ENCODE results near the gene C14orf93. TPM values are rescaled to one million over a fixed set of nuclear protein-coding genes. Genes with fewer than 3 reads are reported as not detected.

C14orf93 gene
- total RNA-seq, 1 experiment from 2014 or later, result 8.2 TPM

DNA sequence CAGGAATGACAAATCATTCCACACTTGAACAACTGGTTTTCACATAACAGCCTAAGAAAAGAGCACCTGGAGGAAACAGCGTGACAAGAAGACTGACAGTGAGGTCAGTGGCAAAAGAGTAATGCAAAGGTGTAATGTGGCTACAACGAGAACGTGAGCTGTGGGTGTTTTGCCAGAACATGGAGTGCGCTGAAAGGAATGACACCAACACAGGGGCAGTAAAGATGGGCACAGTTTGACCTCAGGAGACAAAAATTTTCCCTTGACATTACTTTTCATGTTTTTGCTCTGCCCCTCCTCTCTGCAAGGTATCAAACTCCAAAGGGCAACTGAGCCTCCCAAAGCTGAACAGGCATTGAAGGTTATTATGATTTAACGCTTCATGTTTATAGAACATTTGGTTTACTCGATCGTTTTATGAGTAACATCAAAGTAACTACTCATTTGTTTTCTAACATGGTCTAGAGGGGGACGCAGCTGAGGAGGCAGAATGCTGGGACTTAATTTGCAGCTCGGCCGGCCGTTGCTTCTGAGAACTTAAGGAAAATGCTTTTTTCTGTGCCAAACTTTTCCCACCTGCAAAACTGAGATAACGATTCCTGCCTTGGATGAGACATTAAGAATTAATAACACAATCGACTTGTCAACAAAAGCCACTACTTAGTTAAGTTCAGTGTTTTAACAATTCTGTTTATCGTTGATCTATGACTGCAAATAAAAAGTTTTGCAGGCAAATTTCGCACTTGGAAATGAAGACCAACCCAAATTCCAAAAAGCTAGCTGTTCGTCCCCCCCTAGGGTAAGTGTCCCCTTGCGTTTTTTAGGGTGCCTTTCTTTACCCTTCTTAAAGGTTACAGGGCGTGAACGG is 54.0 kb downstream of the C14orf93 start:
- Histone ChIP-seq H3K23ac (ENCODE audit: insufficient read length, low read depth, low read length) (no peak overlapping the region), H3K9ac (ENCODE audit: extremely low read depth, insufficient read length, low read length) (peak overlapping the region; percentile 71), H3K27me3 (ENCODE audit: insufficient read depth, low read length) (no peaks in the 10 kb centered on the region), H3T11ph (ENCODE audit: low read length) (no peak overlapping the region), H2BK20ac (ENCODE audit: low read depth, low read length, poor library complexity, severe bottlenecking) (no peak overlapping the region), H2BK5ac (ENCODE audit: insufficient read length, low read length) (no peak overlapping the region), H4K5ac (ENCODE audit: insufficient read length, low read depth, low read length) (no peak overlapping the region), H3K4me1 (ENCODE audit: insufficient read depth, low read length) (0 out of 2 replicates have a peak, but pooled peaks cover 2% of the 10 kb centered on the region), H3K79me1 (ENCODE audit: insufficient read depth, low read depth, low read length, poor library complexity, severe bottlenecking) (no peaks in the 10 kb centered on the region), H3K4ac (ENCODE audit: low read depth, low read length) (no peak overlapping the region), H3K23me2 (ENCODE audit: insufficient read length, low read depth, low read length, poor library complexity, severe bottlenecking) (peaks cover 3% of the 10 kb centered on the region), H2BK15ac (ENCODE audit: low read depth, low read length) (no peak overlapping the region), H3K9me3 (ENCODE audit: control insufficient read depth, low read depth, low read length) (no peaks in the 10 kb centered on the region), H4K91ac (ENCODE audit: insufficient read length, low read depth, low read length) (no peak overlapping the region), H2AK5ac (ENCODE audit: insufficient read length, low read length) (no peak overlapping the region), H3K56ac (ENCODE audit: insufficient read length, low read depth, low read length) (no peak overlapping the region), H4K20me1 (ENCODE audit: control insufficient read depth, insufficient read depth, insufficient read length) (no peaks in the 10 kb centered on the region), H3K79me2 (ENCODE audit: insufficient read depth, low read length) (no peaks in the 10 kb centered on the region; the same call in 1 of the 2 replicates), H2BK12ac (ENCODE audit: insufficient read length, low read depth, low read length) (no peak overlapping the region), H3K27ac (ENCODE audit: insufficient read length, low read depth, low read length) (no peak overlapping the region), H2AFZ (ENCODE audit: low read length) (no peak overlapping the region), H4K8ac (replicated peaks; ENCODE audit: insufficient read length, low read depth, low read length) (no peak overlapping the region), H3K4me2 (ENCODE audit: insufficient read depth, insufficient read length, low read length) (peak overlapping the region; percentile 78), H3K18ac (ENCODE audit: insufficient read length, low read depth, low read length) (no peak overlapping the region), H3K14ac (ENCODE audit: insufficient read depth, low read length) (no peak overlapping the region), H2BK120ac (ENCODE audit: low read depth, low read length, poor library complexity, severe bottlenecking) (no peak overlapping the region)
- Mint-ChIP-seq H3K4me1 (peaks cover 15 to 17% of the 10 kb centered on the region in 2 experiments), H3K36me3 (ENCODE audit: insufficient read depth in 1 of 3, low read depth in 3 of 3) (peaks cover 16 to 33% (median 29%) of the 10 kb centered on the region in 3 experiments; a peak in 6 of 7 replicates), H3K27ac (peak overlapping the region; percentile 93 to 97 (median 97); a peak in 5 of 7 replicates), H3K9me3 (no peaks in the 10 kb centered on the region), H3K4me3 (peak overlapping the region; percentile 89 to 94), H3K27me3 (ENCODE audit: low read depth) (peaks cover 3% of the 10 kb centered on the region; the same call in 1 of the 2 replicates)
- WGBS (ENCODE audit: extremely low coverage, insufficient read length, low lambda C conversion rate), result no CpG with 5 or more reads among the region's 19 CpGs
- no peak for DNase-seq
- TF ChIP-seq, protein P1, sequence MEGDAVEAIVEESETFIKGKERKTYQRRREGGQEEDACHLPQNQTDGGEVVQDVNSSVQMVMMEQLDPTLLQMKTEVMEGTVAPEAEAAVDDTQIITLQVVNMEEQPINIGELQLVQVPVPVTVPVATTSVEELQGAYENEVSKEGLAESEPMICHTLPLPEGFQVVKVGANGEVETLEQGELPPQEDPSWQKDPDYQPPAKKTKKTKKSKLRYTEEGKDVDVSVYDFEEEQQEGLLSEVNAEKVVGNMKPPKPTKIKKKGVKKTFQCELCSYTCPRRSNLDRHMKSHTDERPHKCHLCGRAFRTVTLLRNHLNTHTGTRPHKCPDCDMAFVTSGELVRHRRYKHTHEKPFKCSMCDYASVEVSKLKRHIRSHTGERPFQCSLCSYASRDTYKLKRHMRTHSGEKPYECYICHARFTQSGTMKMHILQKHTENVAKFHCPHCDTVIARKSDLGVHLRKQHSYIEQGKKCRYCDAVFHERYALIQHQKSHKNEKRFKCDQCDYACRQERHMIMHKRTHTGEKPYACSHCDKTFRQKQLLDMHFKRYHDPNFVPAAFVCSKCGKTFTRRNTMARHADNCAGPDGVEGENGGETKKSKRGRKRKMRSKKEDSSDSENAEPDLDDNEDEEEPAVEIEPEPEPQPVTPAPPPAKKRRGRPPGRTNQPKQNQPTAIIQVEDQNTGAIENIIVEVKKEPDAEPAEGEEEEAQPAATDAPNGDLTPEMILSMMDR (conservative IDR thresholded peaks at IDR 0.05), result no peak

Measured in H9 (cell line).